GM23338 (cell line): ENCODE measurements around the gene PITPNC1.

ENCODE experiments used
- CTCF ChIP-seq, 2 experiments: fragments of 200-600 bp in 1 of 2; sonication (generic) in 1 of 2; conservative IDR thresholded peaks; 2 replicates each; pipeline versions ENCODE4 v1.5.1 to v1.6.1; 2016 to 2017; ENCODE audit warnings: antibody characterized with exemption in 2 of 2, low read depth in 2 of 2, mild to moderate bottlenecking in 2 of 2, moderate library complexity in 1 of 2
- EZH2 ChIP-seq: fragments of 200-600 bp; sonication (generic); IDR thresholded peaks from one replicate; pipeline ENCODE4 v1.8.0; 2017; ENCODE audit warnings: antibody characterized with exemption, mild to moderate bottlenecking, low read depth; ENCODE audit not compliant: unreplicated experiment
- REST ChIP-seq: IDR thresholded peaks from one replicate; pipeline ENCODE4 v1.6.1; 2018; ENCODE audit warnings: antibody characterized with exemption; ENCODE audit not compliant: unreplicated experiment
- TF ChIP-seq, protein P1 (sequence below): IDR thresholded peaks from 2 replicates; pipeline ENCODE4 v1.6.1; 2016; ENCODE audit warnings: antibody characterized with exemption

DNA sequence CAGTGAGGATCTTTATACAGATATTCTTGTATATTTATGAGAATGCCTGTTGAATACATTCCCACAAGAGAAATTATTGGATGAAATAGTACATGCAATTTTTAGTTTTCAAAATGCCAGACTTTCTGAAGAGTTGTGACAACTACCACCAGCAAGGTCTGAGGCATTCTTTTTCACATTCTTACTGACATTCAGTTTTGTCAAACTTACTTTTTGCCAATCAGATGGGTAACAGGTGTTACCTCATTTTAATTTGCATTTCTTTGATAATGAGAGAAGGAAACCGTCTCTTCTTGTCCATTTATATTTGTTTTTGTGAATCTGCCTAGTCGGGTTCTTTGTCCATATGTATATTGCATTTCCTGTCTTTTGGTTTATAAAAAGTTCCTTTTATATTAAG is 364.9 kb downstream of the PITPNC1 start:
- TF ChIP-seq EZH2: no peak
- TF ChIP-seq REST: no peak
- TF ChIP-seq, protein P1, sequence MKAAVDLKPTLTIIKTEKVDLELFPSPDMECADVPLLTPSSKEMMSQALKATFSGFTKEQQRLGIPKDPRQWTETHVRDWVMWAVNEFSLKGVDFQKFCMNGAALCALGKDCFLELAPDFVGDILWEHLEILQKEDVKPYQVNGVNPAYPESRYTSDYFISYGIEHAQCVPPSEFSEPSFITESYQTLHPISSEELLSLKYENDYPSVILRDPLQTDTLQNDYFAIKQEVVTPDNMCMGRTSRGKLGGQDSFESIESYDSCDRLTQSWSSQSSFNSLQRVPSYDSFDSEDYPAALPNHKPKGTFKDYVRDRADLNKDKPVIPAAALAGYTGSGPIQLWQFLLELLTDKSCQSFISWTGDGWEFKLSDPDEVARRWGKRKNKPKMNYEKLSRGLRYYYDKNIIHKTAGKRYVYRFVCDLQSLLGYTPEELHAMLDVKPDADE: no peak
- TF ChIP-seq CTCF (conservative IDR thresholded peaks at IDR 0.05; ENCODE audit: low read depth in 2 of 2): no peak
